Fibroblast of lung (primary cell): Measurements from ENCODE around the gene HNRNPDL. TPM values are rescaled to one million over a fixed set of nuclear protein-coding genes. Genes with fewer than 3 reads are reported as not detected.

Experiments used
- DNase-seq, 2 donors: peaks; one replicate each; pipeline versions ENCODE4 v3.0.0 to v3.0.0-alpha.2; 2010; ENCODE audit warnings: low read depth in 2 of 2
- H2AFZ ChIP-seq: 2 replicates; pipeline ENCODE4 v1.5.1; 2012; ENCODE audit warnings: low read length, control low read depth, inconsistent platforms
- H3K27ac ChIP-seq: 2 replicates; pipeline ENCODE4 v1.5.1; 2011; ENCODE audit warnings: low read length, control low read depth; ENCODE audit not compliant: insufficient read depth
- H3K27me3 ChIP-seq: 2 replicates; pipeline ENCODE4 v1.5.1; 2011; ENCODE audit warnings: mild to moderate bottlenecking, low read length; ENCODE audit not compliant: control insufficient read depth, insufficient read depth
- H3K36me3 ChIP-seq: 2 replicates; pipeline ENCODE4 v1.5.1; 2011; ENCODE audit warnings: low read length; ENCODE audit not compliant: control insufficient read depth, insufficient read depth
- H3K4me1 ChIP-seq: 2 replicates; pipeline ENCODE4 v1.5.1; 2011; ENCODE audit warnings: low read length; ENCODE audit not compliant: control insufficient read depth, insufficient read depth; ENCODE audit errors: extremely low read depth
- H3K4me2 ChIP-seq: 2 replicates; pipeline ENCODE4 v1.5.1; 2011; ENCODE audit warnings: low read length, control low read depth; ENCODE audit not compliant: insufficient read depth; ENCODE audit errors: extremely low read depth
- H3K4me3 ChIP-seq, 4 experiments: fragments of 200-600 bp in 1 of 4; sonication (generic) in 1 of 4; replicated peaks in 1 of 4; 2 replicates each; pipeline ENCODE4 v1.5.1; 2011 to 2016; ENCODE audit warnings: low read length in 4 of 4, low read depth in 3 of 4, mild to moderate bottlenecking in 3 of 4, control low read depth in 2 of 4, inconsistent platforms in 1 of 4, mixed read lengths in 1 of 4; ENCODE audit not compliant: insufficient read depth in 1 of 4; ENCODE audit errors: control extremely low read depth in 1 of 4
- H3K79me2 ChIP-seq: 2 replicates; pipeline ENCODE4 v1.5.1; 2012; ENCODE audit warnings: mild to moderate bottlenecking, low read length, inconsistent platforms; ENCODE audit not compliant: control insufficient read depth, insufficient read depth
- H3K9ac ChIP-seq: 2 replicates; pipeline ENCODE4 v1.5.1; 2011; ENCODE audit warnings: mild to moderate bottlenecking, low read length, control low read depth; ENCODE audit not compliant: insufficient read depth
- H3K9me3 ChIP-seq: 2 replicates; pipeline ENCODE4 v1.5.1; 2012; ENCODE audit warnings: low read depth, low read length; ENCODE audit not compliant: control insufficient read depth, insufficient read depth
- H4K20me1 ChIP-seq: 2 replicates; pipeline ENCODE4 v1.5.1; 2011; ENCODE audit warnings: low read length; ENCODE audit not compliant: control insufficient read depth, insufficient read depth; ENCODE audit errors: extremely low read depth
- EZH2 ChIP-seq: IDR thresholded peaks from 2 replicates; pipeline ENCODE4 v1.5.1; 2012; ENCODE audit warnings: low read length, control low read depth, mild to moderate bottlenecking; ENCODE audit errors: missing control alignments
- polyA plus RNA-seq, 2 donors: library from polyadenylated mRNA; depleted of rRNA in 1 of 2; stranded (reverse) in 1 of 2; unstranded in 1 of 2; fragments of >200 nt; gene quantifications; 2 replicates each; pipeline ENCODE4 v1.2.1, GENCODE V29; 2011 to 2012; ENCODE audit warnings: missing spikeins in 1 of 2
- total RNA-seq: library from RNA; depleted of rRNA; stranded (reverse); fragments of >200 nt; gene quantifications from 2 replicates; pipeline ENCODE4 v1.2.1, GENCODE V29; 2014
- TF ChIP-seq, protein P1 (sequence below), 2 donors: IDR thresholded peaks in 1 of 2; conservative IDR thresholded peaks in 1 of 2; 1 replicate in 1 of 2; 2 replicates in 1 of 2; pipeline ENCODE4 v1.5.1; 2011 to 2012; ENCODE audit warnings: low read length in 2 of 2, control low read depth in 1 of 2, inconsistent platforms in 1 of 2, low read depth in 1 of 2, mild to moderate bottlenecking in 1 of 2

Gene HNRNPDL
- total and polyA plus RNA-seq, 2 donors (not counting 1 experiment from before 2014, with no cell fraction given): 161 to 381 TPM

DNA sequence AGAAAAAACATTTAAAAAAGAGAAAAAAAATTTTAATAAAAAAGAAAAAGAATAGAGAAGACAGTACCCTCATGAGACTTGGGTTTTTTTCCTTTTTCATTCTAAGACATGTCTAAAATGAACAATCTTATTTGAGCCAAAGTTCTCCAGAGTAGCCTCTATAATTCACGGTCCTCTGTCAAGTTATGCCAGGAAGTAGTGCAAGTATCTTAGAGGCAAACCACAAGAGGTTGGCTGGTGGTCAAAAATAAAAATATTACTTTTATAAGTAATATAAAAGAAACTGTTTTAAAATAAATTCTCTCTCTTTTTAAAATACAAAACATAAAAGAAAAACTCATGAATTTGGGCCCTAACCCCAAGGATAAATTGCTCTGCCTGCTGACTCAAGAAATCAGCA lies 26.5 kb downstream of the HNRNPDL start:
- no peaks in the 10 kb centered on the region for H3K27me3 ChIP-seq
- H3K27ac ChIP-seq: no peak overlapping the region
- no peaks in the 10 kb centered on the region for H3K9me3 ChIP-seq
- H3K4me3 ChIP-seq: no peak overlapping the region
- H2AFZ ChIP-seq: no peak overlapping the region
- H3K36me3 ChIP-seq: no peaks in the 10 kb centered on the region
- no peaks in the 10 kb centered on the region for H3K4me1 ChIP-seq
- H3K4me2 ChIP-seq: no peak overlapping the region
- no peaks in the 10 kb centered on the region for H4K20me1 ChIP-seq
- TF ChIP-seq EZH2: no peak
- TF ChIP-seq, protein P1, sequence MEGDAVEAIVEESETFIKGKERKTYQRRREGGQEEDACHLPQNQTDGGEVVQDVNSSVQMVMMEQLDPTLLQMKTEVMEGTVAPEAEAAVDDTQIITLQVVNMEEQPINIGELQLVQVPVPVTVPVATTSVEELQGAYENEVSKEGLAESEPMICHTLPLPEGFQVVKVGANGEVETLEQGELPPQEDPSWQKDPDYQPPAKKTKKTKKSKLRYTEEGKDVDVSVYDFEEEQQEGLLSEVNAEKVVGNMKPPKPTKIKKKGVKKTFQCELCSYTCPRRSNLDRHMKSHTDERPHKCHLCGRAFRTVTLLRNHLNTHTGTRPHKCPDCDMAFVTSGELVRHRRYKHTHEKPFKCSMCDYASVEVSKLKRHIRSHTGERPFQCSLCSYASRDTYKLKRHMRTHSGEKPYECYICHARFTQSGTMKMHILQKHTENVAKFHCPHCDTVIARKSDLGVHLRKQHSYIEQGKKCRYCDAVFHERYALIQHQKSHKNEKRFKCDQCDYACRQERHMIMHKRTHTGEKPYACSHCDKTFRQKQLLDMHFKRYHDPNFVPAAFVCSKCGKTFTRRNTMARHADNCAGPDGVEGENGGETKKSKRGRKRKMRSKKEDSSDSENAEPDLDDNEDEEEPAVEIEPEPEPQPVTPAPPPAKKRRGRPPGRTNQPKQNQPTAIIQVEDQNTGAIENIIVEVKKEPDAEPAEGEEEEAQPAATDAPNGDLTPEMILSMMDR (conservative IDR thresholded peaks at IDR 0.05 in 1 of 2, IDR thresholded peaks at IDR 0.05 in 1 of 2; ENCODE audit: low read depth in 1 of 2, low read length in 2 of 2): no peak
- H3K9ac ChIP-seq: no peak overlapping the region
- H3K79me2 ChIP-seq: no peaks in the 10 kb centered on the region
- DNase-seq: peak in 1 of 2 donors; percentile 18

DNA sequence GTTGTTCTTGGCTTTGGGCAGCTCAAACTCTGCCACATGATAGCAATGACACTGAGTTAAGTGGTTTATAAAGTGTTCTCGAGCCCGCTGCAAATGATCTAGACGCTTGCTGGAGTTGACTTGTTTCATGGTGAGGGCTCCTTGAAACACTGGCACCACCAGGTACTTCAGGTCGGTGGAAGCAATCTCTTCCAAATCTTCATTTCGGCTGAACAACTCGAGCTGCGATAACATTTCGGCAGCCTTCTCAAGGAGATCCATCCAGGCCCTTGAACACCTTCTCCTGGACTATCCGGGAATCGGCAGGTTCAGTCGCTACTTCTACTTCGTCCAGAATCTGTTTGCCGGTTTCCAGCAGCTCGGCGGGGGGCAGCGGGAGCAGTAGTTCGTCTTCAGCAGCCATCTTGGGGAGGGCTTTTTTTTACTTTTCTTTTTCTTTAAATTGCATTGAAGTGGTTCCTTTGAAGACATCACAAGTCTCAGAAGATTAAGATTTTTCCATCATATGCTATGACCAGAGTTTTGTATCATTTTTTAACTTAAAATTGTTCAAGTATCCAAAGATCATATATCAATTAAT lies 28.0 kb downstream of the HNRNPDL start:
- DNase-seq: no peak
- Histone ChIP-seq H3K4me2 (no peak overlapping the region), H3K36me3 (no peaks in the 10 kb centered on the region), H3K4me1 (no peaks in the 10 kb centered on the region), H4K20me1 (no peaks in the 10 kb centered on the region), H3K9ac (no peak overlapping the region), H3K9me3 (no peaks in the 10 kb centered on the region), H2AFZ (no peak overlapping the region), H3K4me3 (no peak overlapping the region), H3K27me3 (no peaks in the 10 kb centered on the region), H3K79me2 (no peaks in the 10 kb centered on the region), H3K27ac (no peak overlapping the region)
- no peak for TF ChIP-seq EZH2
- TF ChIP-seq, protein P1 (conservative IDR thresholded peaks at IDR 0.05 in 1 of 2, IDR thresholded peaks at IDR 0.05 in 1 of 2; ENCODE audit: low read depth in 1 of 2, low read length in 2 of 2): no peak

DNA sequence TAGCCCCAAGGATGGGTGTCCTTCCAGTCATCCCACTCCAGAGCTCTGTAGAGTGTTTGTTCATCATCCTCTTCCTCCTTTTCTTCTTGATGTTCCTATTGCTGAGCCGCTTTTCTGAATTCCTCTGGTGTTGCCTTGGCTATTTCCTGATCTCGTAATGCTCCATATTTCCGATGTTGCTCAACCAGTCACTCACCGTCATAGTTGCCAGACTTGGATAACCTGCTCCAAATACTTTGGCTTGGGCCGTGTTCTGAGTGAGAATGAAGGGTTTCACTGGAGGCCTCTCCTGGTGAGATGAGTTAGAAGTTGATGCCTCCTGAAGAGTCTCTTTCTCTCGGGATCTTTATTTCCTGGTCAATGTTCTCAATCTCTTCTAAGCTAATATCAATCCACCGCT lies 28.7 kb downstream of the HNRNPDL start:
- no peak for DNase-seq
- no peaks in the 10 kb centered on the region for H3K4me1 ChIP-seq

More for the DNA sequence above, 28.7 kb downstream of the HNRNPDL start:
- Histone ChIP-seq H3K9ac (no peak overlapping the region), H3K27me3 (no peaks in the 10 kb centered on the region), H3K4me2 (no peak overlapping the region), H3K27ac (no peak overlapping the region), H3K4me3 (no peak overlapping the region), H4K20me1 (no peaks in the 10 kb centered on the region), H3K36me3 (no peaks in the 10 kb centered on the region), H3K79me2 (no peaks in the 10 kb centered on the region), H2AFZ (no peak overlapping the region), H3K9me3 (no peaks in the 10 kb centered on the region)
- no peak for TF ChIP-seq EZH2
- TF ChIP-seq, protein P1 (conservative IDR thresholded peaks at IDR 0.05 in 1 of 2, IDR thresholded peaks at IDR 0.05 in 1 of 2; ENCODE audit: low read depth in 1 of 2, low read length in 2 of 2): no peak
